T-helper 1 cell (primary cell): Measurements from ENCODE around the gene CWC22.
"Not testable (repeated sequence)": the region's sequence is repeated elsewhere in the genome, so short reads cannot be mapped to it uniquely, and the experiment has no call there.

ENCODE experiments used
- DNase-seq, 5 donors: peaks; one replicate each; pipeline ENCODE4 v3.0.0-alpha.2; 2012 to 2020

Gene CWC22

DNA sequence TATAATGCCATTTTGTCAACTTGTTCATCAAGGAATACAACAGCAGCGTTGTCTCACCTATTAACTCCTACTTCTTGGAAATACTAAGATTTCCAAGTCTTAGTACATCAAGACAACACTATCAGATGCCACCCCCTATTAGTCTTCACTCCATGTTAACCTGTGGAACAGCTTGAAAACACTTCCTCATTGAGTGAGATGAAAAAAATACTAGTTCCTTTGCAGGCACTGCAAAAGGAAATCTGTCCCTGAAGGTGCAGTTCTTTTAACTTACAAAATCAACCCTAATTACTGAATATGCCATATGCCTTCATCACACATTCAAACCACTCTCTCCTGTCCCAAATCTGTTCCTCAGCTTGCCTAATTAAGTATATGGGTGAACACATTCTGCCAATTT, 4.0 kb downstream of the CWC22 start:
- DNase-seq: no peak

DNA sequence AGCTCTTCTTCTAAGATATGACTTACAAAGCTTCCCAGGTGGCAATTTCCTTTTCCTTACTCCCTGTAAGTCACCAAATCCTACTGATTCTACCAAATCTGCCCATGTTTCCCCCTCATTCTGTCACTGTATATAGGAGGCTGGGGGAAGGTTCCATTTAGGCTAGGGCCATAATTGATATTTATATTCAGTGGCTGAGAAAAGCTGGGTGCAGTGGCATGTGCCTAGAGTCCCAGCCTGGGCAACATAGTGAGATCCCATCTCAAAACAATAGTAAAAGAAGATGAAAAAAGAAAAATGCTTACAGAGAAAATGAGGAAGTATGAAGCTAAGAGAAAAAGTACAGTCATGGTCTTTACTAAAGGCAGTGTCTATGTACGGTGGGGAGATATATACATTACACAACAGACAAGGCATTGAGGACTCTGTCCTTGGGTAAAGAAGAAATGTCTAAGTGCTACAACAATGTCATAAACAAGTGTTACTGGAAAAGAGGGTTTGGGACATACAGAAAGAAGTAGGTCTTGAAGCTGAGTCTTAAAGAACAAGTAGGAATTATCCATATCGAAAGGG, 4.8 kb downstream of the CWC22 start:
- no peak for DNase-seq

DNA sequence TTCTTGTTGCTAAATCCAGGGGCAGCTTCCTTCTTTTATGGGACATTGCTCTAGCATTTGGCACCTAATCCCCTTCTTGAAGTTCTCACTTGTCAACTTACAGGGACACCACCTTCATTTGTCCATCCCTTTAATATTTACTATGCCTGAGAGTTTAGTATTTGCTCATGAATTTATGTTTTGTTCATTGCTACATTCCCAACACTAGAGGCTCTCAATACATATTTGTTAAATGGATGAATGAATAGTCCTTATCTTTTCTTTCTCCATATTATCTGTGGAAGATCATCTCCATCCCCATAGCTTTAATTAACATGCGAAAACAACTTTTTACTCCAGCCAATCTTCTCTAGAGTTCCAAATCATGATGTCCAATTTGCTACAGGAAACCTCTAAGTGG, 5.4 kb downstream of the CWC22 start:
- DNase-seq: no peak

DNA sequence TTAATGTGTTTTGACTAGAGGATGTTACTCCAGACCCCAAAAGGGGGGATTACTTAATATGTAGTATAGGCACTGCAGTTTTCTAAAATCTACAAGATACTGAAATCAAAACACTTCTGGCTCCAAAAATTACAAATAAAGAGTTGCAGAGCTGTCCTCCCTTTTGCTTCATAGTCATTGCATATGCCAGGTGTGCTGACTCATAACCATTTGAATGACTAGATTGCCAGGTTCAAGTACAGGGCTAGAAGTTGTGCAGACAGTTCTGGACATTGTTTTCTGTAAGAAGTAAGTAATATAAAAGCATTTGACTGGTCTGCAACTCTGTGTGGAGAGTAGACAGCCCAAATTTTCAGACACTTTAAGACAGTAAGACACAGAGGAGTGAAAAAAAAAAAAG, 6.7 kb downstream of the CWC22 start:
- no peak for DNase-seq

DNA sequence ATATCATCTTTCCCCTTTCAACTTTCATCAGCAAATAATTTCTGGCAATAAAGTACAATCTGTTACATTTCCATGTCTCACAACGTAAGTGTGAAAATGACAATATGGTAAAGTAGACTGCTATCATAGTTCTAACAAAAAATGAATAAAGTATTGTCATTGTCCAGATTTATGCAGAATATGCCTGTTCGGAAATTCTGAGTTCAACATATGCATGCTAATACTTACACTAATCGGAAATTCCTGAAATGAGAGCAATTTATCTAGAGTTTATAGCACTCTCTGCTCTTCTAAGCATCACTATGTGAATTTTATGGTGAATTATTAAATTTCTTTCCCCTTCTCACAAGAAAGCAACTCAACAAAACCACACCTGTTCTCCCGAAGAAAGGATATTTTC, 8.1 kb downstream of the CWC22 start:
- DNase-seq: no peak

DNA sequence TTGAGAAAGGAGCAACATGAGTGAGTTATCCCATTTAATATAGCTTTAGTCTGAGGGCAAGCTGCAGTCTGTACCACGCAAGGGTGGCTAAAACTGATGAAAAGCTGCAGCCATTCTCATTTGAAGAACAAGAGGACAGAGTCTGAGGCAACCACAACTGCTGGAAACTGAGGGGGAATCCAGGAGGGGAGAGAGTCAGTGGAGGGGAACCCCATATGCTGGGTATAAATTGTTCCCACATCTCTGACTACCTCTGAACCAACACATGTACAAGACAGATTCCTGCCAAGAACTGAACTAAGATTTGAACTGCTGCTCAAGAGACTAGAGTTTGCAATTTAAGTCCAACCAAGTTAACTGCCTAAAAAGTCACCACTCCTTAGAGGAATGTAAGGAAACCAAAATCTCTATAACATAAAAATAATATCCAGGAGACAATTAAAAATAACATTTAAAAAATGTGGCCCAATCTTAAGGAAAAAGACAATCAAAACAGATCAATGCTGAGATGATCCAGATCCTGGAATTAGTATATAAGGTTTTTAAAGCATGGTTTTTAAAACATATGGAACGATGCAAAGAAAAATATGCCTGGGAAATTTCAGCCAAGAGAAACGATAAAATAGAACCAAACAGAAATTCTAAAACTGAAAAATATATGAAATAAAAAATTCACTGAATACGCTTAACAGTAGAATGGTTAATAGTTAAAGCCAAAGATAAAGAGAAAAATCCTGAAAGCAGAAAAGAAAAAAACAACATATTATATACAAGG, 11.2 kb downstream of the CWC22 start:
- DNase-seq: no peak

DNA sequence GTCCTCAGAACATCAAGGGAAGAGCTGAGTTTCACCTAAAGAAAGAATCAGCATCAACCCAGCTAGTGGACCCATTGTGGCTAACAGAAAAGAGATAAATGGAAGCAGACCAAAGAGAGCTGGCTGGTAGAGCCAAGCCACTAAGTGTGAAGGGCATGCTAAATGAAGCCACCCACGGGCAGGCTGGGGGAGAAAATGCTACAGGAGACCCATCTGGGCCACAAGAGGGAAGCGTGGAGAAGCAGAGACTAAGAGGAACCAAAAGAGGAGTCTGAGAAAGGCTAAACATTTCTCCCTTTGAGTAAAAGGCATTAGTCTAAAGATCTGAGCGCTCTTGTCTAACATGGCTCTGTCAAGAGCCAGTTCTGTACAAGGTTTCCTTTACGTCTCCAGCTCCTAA, 15.8 kb downstream of the CWC22 start:
- no peak for DNase-seq

- DNase-seq: no peak
Measured at GRCh38 chr2:179990676-179991317, 16.3 kb downstream of the CWC22 start.

GRCh38 chr2:179987916-179988315, 19.2 kb downstream of the CWC22 start:
- DNase-seq: no peak

DNA sequence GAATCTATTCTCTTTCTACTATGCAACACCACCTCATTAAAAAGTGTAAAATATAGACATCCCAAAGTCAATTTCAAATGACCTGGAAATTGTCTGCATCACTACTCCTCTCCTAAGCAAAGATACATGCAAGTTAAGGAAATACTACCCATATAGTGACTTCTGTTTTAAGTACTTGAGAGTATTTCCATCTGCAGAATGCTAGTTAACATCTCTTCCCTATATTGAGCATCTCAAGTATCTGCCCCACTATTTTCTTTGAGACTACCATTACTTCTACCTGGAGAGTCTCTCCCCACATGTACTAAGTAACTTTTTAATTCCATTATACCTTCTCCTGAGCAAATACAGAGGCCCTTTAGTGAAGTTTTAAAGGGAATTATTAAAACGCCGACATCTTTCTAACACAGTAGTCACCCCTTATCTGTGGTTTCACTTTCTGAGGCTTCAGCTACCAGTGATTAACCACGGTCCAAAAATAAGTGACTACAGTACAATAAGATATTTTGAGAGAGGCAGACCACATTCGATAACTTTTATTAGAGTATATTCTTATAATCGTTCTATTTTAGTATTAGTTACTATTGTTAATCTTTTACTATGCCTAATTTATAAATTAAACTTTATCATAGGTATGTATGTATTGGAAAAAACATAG, 21.8 kb downstream of the CWC22 start:
- DNase-seq: no peak

DNA sequence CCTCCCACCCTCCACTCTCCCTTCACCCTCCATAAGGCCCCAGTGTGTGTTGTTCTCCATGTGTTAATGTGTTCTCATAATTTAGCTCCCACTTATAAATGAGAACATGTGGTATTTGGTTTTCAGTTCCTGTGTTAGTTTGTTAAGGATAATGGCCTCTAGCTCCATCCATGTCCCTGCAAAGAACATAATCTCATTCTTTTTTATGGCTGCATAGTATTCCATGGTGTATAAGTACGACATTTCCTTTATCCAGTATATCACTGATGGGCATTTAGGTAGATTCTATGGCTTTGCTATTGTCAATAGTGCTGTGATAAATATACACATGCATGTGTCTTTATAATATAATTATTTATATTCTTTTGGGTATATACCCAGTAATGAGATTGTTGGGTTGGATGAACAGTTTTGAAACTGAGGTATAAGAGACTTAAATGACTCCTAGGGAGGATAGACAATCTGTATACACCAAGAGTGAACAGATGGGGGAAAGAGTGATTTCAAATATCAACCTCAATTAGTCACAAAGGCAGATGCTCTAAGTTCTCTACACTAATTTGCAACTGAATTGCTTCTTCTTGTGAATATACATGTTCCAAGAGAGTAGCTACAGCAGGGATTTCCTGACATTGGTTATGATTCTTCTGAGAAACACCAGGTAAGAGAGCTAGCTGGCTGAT, 23.7 kb downstream of the CWC22 start:
- DNase-seq: no peak

DNA sequence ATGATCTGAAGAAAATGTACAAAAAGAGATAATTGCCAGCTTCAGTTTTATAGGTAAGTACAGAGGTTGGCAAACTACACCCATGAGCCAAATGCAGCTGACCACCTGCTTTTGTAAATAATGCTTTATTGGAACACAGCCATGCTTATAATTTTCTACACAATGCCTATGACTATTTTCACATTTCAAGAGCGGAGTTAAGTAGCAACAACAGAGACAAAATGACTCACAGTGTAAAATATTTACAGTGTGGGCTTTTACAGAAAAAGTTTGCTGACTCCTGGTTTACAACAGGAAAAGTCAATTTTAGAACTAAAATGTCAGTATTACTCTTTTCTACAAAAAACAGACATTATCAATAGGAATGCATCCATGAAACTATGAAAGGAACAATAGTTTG, 26.0 kb downstream of the CWC22 start:
- no peak for DNase-seq

GRCh38 chr2:179974761-179975160, 32.3 kb downstream of the CWC22 start:
- no peak for DNase-seq

- no peak for DNase-seq
Measured at GRCh38 chr2:179966778-179967394, 40.2 kb downstream of the CWC22 start.

GRCh38 chr2:179965291-179966258, 41.5 kb downstream of the CWC22 start:
- no peak for DNase-seq

DNA sequence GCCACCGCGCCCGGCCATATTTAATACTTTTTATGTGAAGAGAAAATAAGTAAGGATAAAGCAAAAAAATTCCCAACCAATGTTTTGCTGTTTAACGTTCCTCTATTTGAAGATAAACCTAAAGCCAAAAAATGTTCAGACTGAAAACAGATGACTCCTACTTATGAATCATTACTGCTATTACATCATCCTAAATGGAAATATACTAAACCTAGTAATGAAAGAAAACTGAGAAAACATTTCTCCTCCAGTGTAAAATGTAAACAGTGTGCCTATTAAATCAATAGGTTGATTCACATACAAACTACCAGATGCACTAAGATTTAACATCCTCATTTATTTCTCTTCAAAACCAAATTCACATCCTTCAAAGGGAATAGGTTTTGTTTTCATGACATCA, 43.5 kb downstream of the CWC22 start:
- no peak for DNase-seq

- not testable (repeated sequence) for DNase-seq
Measured at GRCh38 chr2:179958251-179958650, 48.8 kb downstream of the CWC22 start.

GRCh38 chr2:179954026-179954425, 53.1 kb downstream of the CWC22 start:
- DNase-seq: no peak

DNA sequence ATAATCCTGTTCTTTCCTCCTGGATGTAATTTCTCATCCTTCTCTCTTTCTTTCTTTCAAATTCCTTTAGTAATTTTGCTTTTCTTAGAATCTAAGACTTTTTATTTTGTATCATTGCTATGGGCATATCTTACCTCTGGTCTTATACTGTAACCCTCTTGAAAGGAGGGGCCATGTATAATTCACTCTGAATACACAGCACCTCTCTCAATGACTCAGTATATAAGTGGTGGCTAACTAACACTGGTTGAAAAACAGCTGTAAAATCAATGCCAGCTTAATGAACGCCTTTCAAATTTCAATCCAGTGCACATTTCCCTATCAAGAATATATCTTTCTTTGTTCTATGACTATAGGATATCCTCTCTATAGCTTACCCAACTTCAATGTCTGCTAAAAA, 53.7 kb downstream of the CWC22 start:
- DNase-seq: no peak

DNA sequence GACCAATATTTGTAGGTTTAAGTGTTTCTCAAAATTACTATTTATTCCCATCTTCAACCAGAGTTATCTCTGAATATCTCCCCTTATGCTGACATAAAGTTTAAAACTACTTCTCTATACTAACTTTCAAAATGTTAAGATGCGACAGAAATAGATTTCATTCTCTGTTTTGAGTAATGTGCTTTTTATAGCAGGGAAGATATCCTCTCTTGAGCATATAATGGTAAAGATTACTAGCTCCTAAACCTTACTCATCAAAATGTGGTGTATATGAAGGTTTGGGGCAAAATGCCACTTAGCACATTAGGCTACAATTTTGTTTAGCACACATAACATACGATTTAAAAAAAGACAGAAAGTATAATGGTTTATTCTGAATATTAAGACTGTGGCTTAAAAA, 54.4 kb downstream of the CWC22 start:
- DNase-seq: no peak

GRCh38 chr2:179951680-179952079, 55.4 kb downstream of the CWC22 start:
- no peak for DNase-seq
